HFF-Myc (cell line): ENCODE measurements around the gene FAIM2.
"Not testable (repeated sequence)": the region's sequence is repeated elsewhere in the genome, so short reads cannot be mapped to it uniquely, and the experiment has no call there.

ENCODE experiments used
- DNase-seq: peaks from one replicate; pipeline ENCODE4 v3.0.0-alpha.2; 2011; ENCODE audit warnings: low read depth; ENCODE audit errors: extremely low read depth
- H3K4me3 ChIP-seq: replicated peaks from 2 replicates; pipeline ENCODE4 v1.5.1; 2011; ENCODE audit warnings: low read depth, mild to moderate bottlenecking, control low read depth, low read length
- TF ChIP-seq, protein P1 (sequence below): IDR thresholded peaks from 2 replicates; pipeline ENCODE4 v1.5.1; 2012; ENCODE audit warnings: mild to moderate bottlenecking, low read depth, low read length, control low read depth; ENCODE audit errors: missing control alignments

The FAIM2 gene

DNA sequence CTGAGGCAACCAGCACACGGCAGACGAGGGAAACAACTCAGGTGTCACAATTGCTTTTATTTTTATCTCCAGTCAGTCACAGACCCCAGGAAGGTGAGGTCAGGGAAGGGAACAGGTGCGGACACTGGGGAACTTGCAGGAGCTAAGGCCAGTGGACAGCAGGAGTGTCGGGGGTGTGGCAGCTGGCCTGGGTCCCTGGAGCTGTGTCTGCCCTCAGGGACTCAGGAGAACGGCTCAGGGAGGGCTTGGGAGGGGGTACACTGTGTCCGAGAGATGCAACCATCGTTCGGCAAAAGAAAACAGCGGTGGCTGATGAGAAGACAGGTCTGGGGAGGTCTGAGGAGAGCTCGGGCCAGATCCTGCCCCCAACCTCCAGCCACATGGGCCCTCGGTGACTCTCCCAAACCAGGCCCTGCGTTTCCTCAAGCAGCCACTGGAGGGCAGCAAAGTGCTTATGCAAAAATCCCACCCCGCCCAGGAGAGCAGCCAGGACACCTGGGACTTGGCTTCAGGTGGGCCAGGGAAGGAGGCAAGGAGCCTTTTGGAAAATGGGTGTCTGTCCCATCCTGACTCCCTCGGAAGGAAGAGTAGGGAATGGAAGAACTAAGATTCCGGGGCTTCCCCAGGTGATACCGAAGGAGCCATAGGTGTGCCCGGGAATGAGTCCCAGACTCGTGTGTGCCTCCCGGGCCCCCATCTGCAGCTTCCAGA is 36.7 kb downstream of the FAIM2 start:
- TF ChIP-seq, protein P1, sequence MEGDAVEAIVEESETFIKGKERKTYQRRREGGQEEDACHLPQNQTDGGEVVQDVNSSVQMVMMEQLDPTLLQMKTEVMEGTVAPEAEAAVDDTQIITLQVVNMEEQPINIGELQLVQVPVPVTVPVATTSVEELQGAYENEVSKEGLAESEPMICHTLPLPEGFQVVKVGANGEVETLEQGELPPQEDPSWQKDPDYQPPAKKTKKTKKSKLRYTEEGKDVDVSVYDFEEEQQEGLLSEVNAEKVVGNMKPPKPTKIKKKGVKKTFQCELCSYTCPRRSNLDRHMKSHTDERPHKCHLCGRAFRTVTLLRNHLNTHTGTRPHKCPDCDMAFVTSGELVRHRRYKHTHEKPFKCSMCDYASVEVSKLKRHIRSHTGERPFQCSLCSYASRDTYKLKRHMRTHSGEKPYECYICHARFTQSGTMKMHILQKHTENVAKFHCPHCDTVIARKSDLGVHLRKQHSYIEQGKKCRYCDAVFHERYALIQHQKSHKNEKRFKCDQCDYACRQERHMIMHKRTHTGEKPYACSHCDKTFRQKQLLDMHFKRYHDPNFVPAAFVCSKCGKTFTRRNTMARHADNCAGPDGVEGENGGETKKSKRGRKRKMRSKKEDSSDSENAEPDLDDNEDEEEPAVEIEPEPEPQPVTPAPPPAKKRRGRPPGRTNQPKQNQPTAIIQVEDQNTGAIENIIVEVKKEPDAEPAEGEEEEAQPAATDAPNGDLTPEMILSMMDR, result peak; percentile 98
- H3K4me3 ChIP-seq, result no peak overlapping the region
- DNase-seq, result no peak

- TF ChIP-seq, protein P1, result no peak
- no peak for DNase-seq
- no peak overlapping the region for H3K4me3 ChIP-seq
Measured at GRCh38 chr12:49865782-49866135, 37.9 kb downstream of the FAIM2 start.

- no peak for DNase-seq
- H3K4me3 ChIP-seq, result no peak overlapping the region
Measured at GRCh38 chr12:49865109-49865781, 38.5 kb downstream of the FAIM2 start.

GRCh38 chr12:49864798-49865090 is 39.0 kb downstream of the FAIM2 start:
- DNase-seq, result no peak
- no peak overlapping the region for H3K4me3 ChIP-seq
- TF ChIP-seq, protein P1, result no peak

More at GRCh38 chr12:49865109-49865781, 38.5 kb downstream of the FAIM2 start:
- TF ChIP-seq, protein P1, result no peak

DNA sequence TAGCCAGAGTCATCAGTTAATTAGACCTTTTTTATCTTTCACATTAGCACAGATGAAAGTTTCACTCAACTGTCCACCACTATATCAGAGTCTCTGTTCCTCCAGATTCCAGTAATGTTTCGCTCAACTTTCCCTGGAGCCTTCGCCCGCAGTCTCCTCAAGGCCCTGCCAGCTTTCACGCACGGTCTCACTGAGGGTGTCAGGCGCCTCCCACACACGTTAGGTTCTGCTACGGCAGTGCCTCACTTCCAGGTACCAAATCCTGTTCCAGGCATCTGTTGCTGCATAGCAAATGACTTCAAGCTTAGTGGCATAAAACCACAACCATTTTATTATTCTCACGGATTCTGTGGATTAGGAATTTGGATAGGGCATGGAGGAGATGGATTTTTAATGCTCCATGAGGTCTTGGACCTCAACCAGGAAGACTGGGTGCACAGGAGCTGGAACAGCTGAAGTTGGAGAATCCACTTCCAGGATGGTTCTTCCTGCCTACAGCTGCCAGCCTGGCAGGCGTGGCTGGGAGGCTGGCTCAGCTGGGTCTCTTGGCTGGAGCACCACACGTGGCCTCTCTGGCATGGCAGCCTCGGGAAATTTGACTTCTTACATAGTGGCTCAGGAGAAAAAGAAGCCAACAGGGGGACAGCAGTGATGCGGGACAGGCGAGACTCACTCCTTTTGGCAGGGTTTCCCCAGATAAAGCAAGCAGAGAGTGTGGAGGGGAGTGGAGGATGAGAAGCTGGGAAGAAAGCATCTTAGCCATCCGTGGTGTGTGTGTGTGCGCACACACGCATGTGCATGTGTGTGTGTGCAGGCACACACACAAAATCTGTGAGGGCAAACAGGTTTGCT is 39.5 kb downstream of the FAIM2 start:
- TF ChIP-seq, protein P1, result no peak
- DNase-seq, result no peak
- no peak overlapping the region for H3K4me3 ChIP-seq

- H3K4me3 ChIP-seq, DNase-seq: not testable (repeated sequence)
Measured at GRCh38 chr12:49860921-49861320, 42.8 kb downstream of the FAIM2 start.

DNA sequence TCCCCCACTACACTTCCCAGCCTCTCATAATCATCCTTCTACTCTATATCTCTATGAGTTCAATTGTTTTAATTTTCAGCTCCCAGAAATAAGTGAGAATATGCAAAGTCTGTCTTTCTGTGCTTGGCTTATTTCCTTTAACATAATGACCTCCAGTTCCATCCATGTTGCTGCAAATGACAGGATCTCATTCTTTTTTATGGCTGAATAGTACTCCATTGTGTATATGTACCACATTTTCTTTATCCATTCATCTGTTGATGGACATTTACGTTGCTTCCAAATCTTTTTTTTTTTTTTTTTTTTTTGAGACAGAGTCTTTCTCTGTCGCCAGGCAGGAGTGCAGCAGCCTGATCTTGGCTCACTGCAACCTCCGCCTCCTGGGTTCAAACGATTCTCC is 47.8 kb downstream of the FAIM2 start:
- not testable (repeated sequence) for H3K4me3 ChIP-seq, DNase-seq
